HG03039 (cell line): ENCODE data around the gene RAB11FIP4.

Experiments used
- ATAC-seq: cut with Tn5 transposase; IDR thresholded peaks from one replicate; pipeline ENCODE4 v1.9.1; 2021; ENCODE audit warnings: mild to moderate bottlenecking, moderate library complexity; ENCODE audit not compliant: unreplicated experiment

The RAB11FIP4 gene

DNA sequence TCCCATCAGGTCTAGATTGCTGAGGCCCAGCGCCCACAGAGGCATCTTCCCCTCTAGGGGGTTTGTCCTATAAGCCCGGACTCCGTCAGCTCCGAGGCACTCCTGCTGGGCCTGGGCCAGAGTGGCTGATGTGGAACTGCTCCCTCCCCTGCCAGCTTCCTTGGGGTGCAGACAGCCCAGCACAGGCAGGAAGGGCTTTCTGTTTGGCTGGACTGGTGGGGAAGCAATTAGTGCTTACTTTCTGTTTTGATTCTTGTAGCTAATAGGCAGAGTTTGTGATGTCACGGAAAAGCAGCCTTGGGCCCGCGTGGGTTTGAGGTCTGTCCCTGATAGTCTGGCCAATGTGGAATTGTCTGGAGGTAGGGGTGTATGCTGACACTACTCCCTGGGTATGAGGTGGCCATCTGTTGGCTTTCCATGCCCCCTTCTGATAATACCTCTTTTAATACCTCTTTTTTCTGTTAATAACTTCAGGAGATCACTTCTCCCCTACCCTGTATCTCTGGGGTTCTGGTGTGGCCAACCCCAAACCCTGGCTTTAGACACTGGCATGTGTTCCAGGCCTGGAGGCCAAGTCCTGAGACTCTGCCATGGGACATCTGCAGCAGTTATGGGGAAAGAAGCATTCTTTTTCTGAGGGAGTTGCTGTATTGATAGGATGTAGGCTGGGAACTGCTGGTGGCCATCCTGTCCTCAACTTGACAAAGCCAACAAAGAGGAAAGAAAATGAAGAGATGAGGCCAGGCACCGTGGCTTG is 190.9 kb downstream of the RAB11FIP4 start:
- ATAC-seq, result no peak

DNA sequence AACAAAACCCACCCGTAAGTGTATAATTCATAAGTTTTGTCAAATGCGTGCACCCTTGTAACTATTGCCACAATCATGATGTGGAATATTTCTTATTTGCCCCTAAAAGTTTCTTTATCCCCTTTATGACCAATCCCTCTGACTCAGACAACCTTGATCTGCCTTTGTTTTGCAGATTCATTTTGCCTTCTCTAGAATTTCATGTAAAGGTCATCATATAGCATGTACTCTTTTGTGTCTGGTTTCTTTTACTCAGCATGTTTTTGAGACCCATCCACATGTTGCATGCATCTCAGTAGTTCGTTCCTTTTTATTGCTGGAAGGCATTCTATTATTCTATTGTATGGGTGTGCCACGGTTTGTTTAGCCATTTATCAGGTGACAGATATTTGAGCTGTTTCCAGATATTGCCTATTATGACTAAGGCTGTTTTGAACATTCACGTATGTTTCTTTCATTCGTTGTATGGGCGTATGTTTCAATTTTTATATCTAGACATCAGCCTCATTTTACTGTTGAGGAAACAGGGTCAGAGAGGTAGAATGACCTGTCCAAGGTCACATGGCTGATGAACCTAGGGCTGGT is 192.4 kb downstream of the RAB11FIP4 start:
- ATAC-seq, result no peak

DNA sequence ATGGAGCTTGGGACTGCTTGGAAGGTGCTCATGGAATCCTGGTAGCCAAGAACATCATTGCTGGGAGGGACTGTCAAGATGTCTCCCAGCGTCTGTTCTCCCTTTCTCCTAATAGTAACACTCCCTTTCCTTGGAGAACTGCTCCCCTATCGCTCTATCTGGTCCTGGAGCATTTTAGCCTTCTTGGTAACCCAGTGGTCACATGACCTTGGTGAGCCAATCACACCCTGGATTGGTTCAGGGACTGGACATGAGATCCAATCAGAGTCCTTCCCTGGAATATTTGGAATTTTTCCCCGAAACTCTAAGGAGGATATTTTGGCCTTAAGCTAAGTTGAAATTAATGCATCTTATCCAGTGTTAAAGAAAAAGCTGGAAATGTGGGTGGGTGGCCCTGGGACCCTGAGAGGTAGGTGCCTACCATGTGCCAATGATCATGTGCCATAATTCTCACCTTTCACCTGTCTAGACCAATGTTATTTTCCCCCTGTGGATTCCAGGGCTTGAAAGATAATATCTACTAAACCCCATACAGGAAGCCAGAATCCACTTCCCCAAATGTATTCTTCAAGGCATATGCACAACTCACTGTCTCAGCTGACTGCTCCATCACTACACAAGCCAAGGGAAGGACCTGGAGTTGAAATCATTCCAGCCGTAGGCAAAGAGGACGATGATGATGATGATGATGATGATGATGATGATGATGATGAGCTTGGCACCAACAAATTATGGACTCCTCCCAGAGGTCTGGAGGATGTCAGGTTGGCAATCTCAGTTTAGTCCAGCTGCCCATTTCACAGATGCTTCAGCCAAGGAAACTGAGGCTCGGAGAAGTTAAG is 193.2 kb downstream of the RAB11FIP4 start:
- ATAC-seq, result no peak

DNA sequence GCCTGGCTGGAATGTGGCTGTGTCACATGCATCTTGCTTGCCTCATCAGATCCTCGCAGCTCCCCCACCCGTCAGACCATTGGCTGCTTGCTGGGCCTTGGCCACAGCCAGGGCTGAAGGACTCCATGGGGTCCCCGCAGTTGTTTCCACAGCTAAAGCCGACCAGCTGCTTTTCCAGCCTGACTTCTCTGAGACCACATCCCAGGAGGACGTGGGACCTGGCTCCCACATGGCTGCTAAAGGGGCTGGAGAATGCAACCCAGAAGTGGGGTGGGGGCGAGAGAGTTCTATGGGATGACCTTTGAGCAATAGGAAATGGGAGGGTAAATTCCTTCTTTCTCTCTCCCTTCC is 193.8 kb downstream of the RAB11FIP4 start:
- ATAC-seq, result no peak

GRCh38 chr17:31586946-31587345 is 195.5 kb downstream of the RAB11FIP4 start:
- no peak for ATAC-seq

DNA sequence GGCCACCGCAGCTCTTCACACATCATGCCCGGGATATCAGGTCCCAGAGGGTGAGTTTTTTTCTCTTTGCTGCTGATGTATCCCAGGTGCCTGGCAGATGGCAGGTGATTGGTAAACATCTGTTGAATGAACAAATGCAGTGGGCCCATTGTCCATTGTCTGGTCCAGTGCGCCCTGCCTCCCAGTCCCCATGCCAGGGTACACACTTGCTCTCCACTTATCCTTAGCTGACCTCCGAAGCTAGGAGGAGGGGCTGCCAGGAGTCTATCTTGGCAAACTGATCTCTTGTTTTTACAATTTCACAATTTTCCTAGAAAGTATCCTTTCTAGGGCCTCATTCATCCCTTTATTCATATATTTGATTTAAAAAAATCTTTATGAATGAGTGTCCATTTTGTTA is 196.0 kb downstream of the RAB11FIP4 start:
- ATAC-seq, result no peak
